OCI-LY7 (cell line): Measurements from ENCODE around the gene UBE2H. TPM values are rescaled to one million over a fixed set of nuclear protein-coding genes. Genes with fewer than 3 reads are reported as not detected.

Experiments
- BruUV-seq: library from RNA; stranded (reverse); fragments of 400-500 nt; replicated peaks from 2 replicates; lab custom pipeline; 2021; lab: Mats Ljungman, UMichigan
- CTCF ChIA-PET: fragments of 300-600 bp; sonication (Branson Sonifier 250); formaldehyde crosslinking; loops from one replicate; lab custom pipeline; 2022; ENCODE audit warnings: antibody characterized with exemption; ENCODE audit not compliant: unreplicated experiment; lab: Charles Lee
- POLR2A ChIA-PET: fragments of 300-600 bp; sonication (Branson Sonifier 250); formaldehyde crosslinking; loops from one replicate; lab custom pipeline; 2022; ENCODE audit warnings: antibody characterized with exemption; lab: Charles Lee
- DNase-seq: peaks from one replicate; pipeline ENCODE4 v3.0.0-alpha.2; 2015; ENCODE audit warnings: low spot score
- H2AFZ ChIP-seq: fragments of 200-600 bp; sonication (generic), shearing (Covaris generic); 2 replicates; pipeline ENCODE4 v1.6.1; 2014; ENCODE audit warnings: mild to moderate bottlenecking, antibody characterized with exemption, low read length, moderate library complexity
- H3K27ac ChIP-seq: fragments of 200-600 bp; sonication (generic); 2 replicates; pipeline ENCODE4 v1.5.1; 2014; ENCODE audit warnings: mixed run types, low read depth, mild to moderate bottlenecking, moderate library complexity, low read length, inconsistent platforms; ENCODE audit not compliant: poor library complexity, severe bottlenecking
- H3K36me3 ChIP-seq: fragments of 200-600 bp; sonication (generic); 2 replicates; pipeline ENCODE4 v1.6.1; 2014; ENCODE audit warnings: mild to moderate bottlenecking, antibody characterized with exemption, low read length, moderate library complexity, mixed read lengths; ENCODE audit not compliant: insufficient read depth
- H3K4me1 ChIP-seq: fragments of 200-600 bp; sonication (generic); 2 replicates; pipeline ENCODE4 v1.5.1; 2014; ENCODE audit warnings: mild to moderate bottlenecking, low read length; ENCODE audit not compliant: insufficient read depth, poor library complexity, severe bottlenecking
- H3K4me2 ChIP-seq: fragments of 200-600 bp; sonication (generic); 2 replicates; pipeline ENCODE4 v1.6.1; 2014; ENCODE audit warnings: mild to moderate bottlenecking, low read length
- H3K4me3 ChIP-seq: fragments of 200-600 bp; sonication (generic); 2 replicates; pipeline ENCODE4 v1.5.1; 2014; ENCODE audit warnings: mild to moderate bottlenecking, low read depth, low read length; ENCODE audit not compliant: poor library complexity, severe bottlenecking
- H3K79me2 ChIP-seq: fragments of 200-600 bp; sonication (generic); 2 replicates; pipeline ENCODE4 v1.6.1; 2016; ENCODE audit warnings: low read depth, mild to moderate bottlenecking, low read length, moderate library complexity, mixed read lengths; ENCODE audit not compliant: insufficient read depth
- H3K9me2 ChIP-seq: fragments of 200-600 bp; sonication (generic); 2 replicates; pipeline ENCODE4 v1.6.1; 2016; ENCODE audit warnings: mild to moderate bottlenecking, low read length, mixed read lengths; ENCODE audit not compliant: insufficient read depth
- H3K9me3 ChIP-seq: fragments of 200-600 bp; sonication (generic); 2 replicates; pipeline ENCODE4 v1.6.1; 2014; ENCODE audit warnings: mild to moderate bottlenecking, mixed run types, low read length, mixed read lengths
- H4K20me1 ChIP-seq: fragments of 200-600 bp; sonication (generic); 2 replicates; pipeline ENCODE4 v1.6.1; 2014; ENCODE audit warnings: mild to moderate bottlenecking, antibody characterized with exemption, low read length, moderate library complexity, mixed read lengths; ENCODE audit not compliant: insufficient read depth
- CTCF ChIP-seq: fragments of 200-600 bp; sonication (generic); conservative IDR thresholded peaks from 2 replicates; pipeline ENCODE4 v1.5.1; 2014; ENCODE audit warnings: mild to moderate bottlenecking, antibody characterized with exemption, low read length, moderate library complexity, mixed read lengths
- EZH2phosphoT487 ChIP-seq: fragments of 200-600 bp; sonication (generic); IDR thresholded peaks from 2 replicates; pipeline ENCODE4 v1.6.1; 2018; ENCODE audit warnings: low read depth, borderline replicate concordance, mild to moderate bottlenecking, mixed run types, antibody characterized with exemption, low read length, moderate library complexity, mixed read lengths
- intact Hi-C: fragments of 100-400 bp; cut with micrococcal nuclease; formaldehyde crosslinking; loops from one replicate; pipeline ENCODE4 v1.10.0; 2022; ENCODE audit not compliant: unreplicated experiment
- total RNA-seq, 2 experiments: library from RNA; depleted of rRNA in 1 of 2; stranded (reverse); fragments of >200 nt in 1 of 2; shearing (Covaris generic) in 1 of 2; gene quantifications; 2 replicates each; pipeline ENCODE4 v1.2.3, GENCODE V29; 2014 to 2022

The UBE2H gene
- total RNA-seq, 2 experiments from 2014 or later, result 12.7 to 35.3 TPM

GRCh38 chr7:129859183-129859582 is 93.6 kb downstream of the UBE2H start:
- no peaks in the 10 kb centered on the region for H3K9me3 ChIP-seq
- intact Hi-C loops, result no loop called here
- H4K20me1 ChIP-seq, result 0 out of 2 replicates have a peak, but pooled peaks cover 8% of the 10 kb centered on the region
- H2AFZ ChIP-seq, result no peak overlapping the region
- no peak overlapping the region for H3K27ac ChIP-seq
- H3K9me2 ChIP-seq, result no peaks in the 10 kb centered on the region
- no peak for DNase-seq
- H3K4me3 ChIP-seq, result no peak overlapping the region
- ChIA-PET POLR2A (no interaction called here), CTCF (no interaction called here)
- no TSS peak for BruUV-seq
- H3K79me2 ChIP-seq, result no peaks in the 10 kb centered on the region
- H3K4me2 ChIP-seq, result no peak overlapping the region; the same call in 1 of the 2 replicates
- no peaks in the 10 kb centered on the region for H3K36me3 ChIP-seq
- peaks cover 4% of the 10 kb centered on the region for H3K4me1 ChIP-seq
- TF ChIP-seq EZH2phosphoT487 (no peak), CTCF (no peak)

- H3K36me3 ChIP-seq, result no peaks in the 10 kb centered on the region
- no peak for TF ChIP-seq CTCF
- TF ChIP-seq EZH2phosphoT487, result no peak
- no peak overlapping the region for H3K4me2 ChIP-seq
- H3K79me2 ChIP-seq, result no peaks in the 10 kb centered on the region
- intact Hi-C loops, result no loop called here
- H3K27ac ChIP-seq, result no peak overlapping the region
- ChIA-PET POLR2A (no interaction called here), CTCF (no interaction called here)
- BruUV-seq, result no TSS peak
- no peak for DNase-seq
- H4K20me1 ChIP-seq, result 0 out of 2 replicates have a peak, but pooled peaks cover 8% of the 10 kb centered on the region
- no peak overlapping the region for H2AFZ ChIP-seq
- H3K4me1 ChIP-seq, result peaks cover 4% of the 10 kb centered on the region
- H3K9me3 ChIP-seq, result no peaks in the 10 kb centered on the region
- H3K4me3 ChIP-seq, result no peak overlapping the region
- H3K9me2 ChIP-seq, result no peaks in the 10 kb centered on the region
Measured at GRCh38 chr7:129858490-129858889, 94.3 kb downstream of the UBE2H start.

GRCh38 chr7:129857313-129857712 is 95.4 kb downstream of the UBE2H start:
- POLR2A ChIA-PET, result no interaction called here
- intact Hi-C loops, result no loop called here

More at GRCh38 chr7:129857313-129857712, 95.4 kb downstream of the UBE2H start:
- H3K4me2 ChIP-seq, result no peak overlapping the region
- no peak for DNase-seq
- H3K4me1 ChIP-seq, result peaks cover 4% of the 10 kb centered on the region
- H2AFZ ChIP-seq, result no peak overlapping the region
- 0 out of 2 replicates have a peak, but pooled peaks cover 8% of the 10 kb centered on the region for H4K20me1 ChIP-seq
- H3K27ac ChIP-seq, result no peak overlapping the region
- no peaks in the 10 kb centered on the region for H3K9me3 ChIP-seq
- TF ChIP-seq EZH2phosphoT487 (no peak), CTCF (no peak)
- BruUV-seq, result no TSS peak
- H3K36me3 ChIP-seq, result no peaks in the 10 kb centered on the region
- no peaks in the 10 kb centered on the region for H3K9me2 ChIP-seq
- no peak overlapping the region for H3K4me3 ChIP-seq
- no peaks in the 10 kb centered on the region for H3K79me2 ChIP-seq
- CTCF ChIA-PET, result no interaction called here
